NT2/D1 (cell line): ENCODE data around the gene TMEM187.

Experiments
- SUZ12 ChIP-seq: IDR thresholded peaks from 2 replicates; pipeline ENCODE4 v1.6.1; 2011; ENCODE audit not compliant: insufficient read length, insufficient read depth; ENCODE audit errors: extremely low read depth
- YY1 ChIP-seq: IDR thresholded peaks from 2 replicates; pipeline ENCODE4 v1.6.1; 2011; ENCODE audit not compliant: insufficient read length, insufficient read depth
- ZNF274 ChIP-seq: IDR thresholded peaks from 2 replicates; pipeline ENCODE4 v1.6.1; 2011; ENCODE audit warnings: mild to moderate bottlenecking, low read depth, low read length

GRCh38 chrX:154018518-154019060, 46.0 kb downstream of the TMEM187 start:
- TF ChIP-seq YY1 = no peak
- TF ChIP-seq ZNF274 = no peak
- no peak for TF ChIP-seq SUZ12
